HG02623 (cell line): ENCODE data around the gene CAPN8.
A peak's percentile ranks its signal among the peaks of the same experiment; 100 is the strongest.

Source experiments
- ATAC-seq: cut with Tn5 transposase; IDR thresholded peaks from one replicate; pipeline ENCODE4 v1.9.1; 2021; ENCODE audit warnings: moderate library complexity; ENCODE audit not compliant: unreplicated experiment

The CAPN8 gene

DNA sequence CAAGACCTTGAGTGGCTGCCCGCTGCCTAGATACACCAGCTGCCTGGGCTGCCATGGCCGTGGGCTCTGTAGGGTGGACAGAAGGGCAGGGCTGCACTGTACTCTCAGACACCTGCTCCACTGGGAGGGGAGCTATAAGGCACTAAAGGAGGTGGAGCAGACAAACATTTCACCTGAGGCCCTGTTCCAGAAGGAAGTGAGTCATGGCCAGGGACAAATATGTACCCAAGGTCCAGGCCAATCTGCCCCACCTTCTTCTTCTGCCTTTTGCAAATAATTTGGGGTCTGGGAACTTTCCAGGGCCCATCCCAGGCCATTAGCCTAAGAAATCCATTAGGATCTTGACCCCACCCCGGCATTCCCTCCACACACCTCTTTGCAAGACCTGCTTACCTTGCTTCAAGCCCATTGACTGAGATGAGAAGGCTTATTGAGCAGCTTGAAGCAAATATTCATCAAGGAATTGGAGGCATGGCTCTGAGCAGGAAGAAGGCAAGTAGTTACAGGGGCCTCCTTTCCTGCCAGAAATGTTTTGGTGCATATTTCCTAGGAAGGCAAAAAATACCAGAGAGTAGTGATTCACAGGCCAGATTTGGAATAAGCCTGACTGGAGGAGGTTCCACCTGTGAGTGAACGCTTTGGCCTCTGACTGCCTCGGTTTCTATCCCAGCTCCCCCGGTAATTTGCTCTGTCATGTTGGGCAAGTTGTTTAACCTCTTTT, at the start of gene CAPN8:
Gene CAPN8, minus strand, starts transcription at position 110 of the 721 bp plus-strand sequence. Its CDS starts 55 bp downstream, at position 55.
- no peak for ATAC-seq

DNA sequence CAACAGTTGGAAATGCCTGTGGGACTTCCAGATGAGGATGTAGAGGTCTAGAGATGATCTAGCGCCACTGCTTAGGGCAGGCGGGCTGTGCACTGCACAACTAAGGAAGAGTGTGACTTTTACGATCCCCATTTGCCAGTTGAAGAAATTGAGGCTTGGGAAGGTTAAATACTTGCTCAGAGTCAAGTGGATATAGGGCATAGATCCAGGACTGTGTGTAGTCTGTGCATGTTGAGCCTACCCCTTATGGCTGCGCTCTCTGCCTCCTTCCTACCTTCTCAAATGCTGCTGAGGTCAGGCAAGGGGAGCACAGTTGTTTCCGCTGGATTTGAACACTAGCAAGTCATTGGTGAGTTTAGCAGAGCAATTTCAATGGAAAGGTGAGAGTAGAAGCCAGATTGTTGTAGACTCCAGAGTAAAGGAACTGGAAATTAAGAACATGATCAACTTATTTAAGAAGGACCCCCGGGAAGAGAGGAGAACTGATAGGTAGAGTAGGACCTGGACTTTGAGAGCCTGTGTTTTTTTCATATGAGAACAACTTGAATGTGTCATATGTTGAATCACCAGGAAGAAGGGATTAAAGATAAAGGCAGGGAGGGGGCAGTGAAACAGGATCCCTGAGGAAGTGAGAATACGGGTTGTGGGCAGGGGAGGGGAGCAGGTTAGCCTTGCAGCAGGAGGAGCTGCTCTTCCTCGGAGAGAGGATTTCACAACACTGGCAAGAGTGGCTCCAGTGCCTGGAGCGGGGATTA, 49.5 kb upstream of the CAPN8 start:
- no peak for ATAC-seq

DNA sequence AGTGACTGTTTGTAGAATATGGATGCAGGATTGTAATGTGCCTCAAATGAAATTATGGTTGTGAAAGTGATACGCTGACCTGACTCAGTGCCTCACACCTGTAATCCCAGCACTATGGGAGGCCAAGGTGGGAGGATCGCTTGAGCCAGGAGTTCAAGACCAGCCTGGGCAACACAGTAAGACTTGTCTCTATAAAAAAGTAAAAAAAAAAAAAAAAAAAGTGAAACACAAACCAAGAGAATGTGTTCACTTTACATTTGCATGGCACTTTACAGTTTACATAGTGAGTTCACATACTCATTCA, 48.9 kb upstream of the CAPN8 start:
- ATAC-seq, result no peak

DNA sequence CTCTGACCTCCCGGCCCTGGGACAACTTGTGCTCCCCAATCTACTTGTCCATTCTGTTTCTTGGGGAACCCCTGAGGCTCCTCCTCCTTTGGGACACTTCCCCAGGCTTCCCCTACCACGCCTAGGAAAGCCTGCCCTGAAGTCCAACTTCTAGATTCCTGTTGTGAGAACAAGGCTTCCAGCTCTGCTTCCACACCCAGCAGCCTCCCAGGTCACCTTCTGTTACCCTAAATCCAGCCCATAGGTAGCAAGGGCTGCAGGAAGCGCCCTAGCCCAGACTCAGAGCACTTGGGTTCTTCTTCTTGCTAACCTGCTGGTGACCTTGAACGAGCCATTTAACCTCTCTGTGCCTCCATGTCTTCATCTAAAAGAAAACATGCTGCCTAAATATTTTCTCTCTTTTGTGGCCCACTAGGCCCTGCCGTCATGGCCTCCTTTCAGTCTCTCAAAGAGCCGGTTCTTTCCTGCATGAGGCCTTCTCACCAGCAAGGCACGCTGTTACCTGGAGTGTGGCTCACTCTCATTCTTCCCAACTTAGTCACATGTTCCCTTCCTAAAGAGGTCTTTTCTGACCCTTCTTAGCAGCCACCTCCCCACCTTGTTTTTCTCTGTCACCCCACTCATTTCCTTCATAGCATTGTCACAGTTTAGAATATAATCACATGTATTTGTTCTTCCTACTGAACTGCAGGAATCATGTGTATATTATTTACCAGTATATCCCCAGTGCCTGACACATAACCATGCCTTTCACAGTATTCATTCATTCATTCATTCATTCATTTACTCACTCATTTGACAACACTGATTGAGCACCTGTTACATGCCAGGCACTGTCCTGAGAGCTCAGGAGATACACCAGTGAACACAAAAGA, 48.3 kb upstream of the CAPN8 start:
- ATAC-seq, result no peak

DNA sequence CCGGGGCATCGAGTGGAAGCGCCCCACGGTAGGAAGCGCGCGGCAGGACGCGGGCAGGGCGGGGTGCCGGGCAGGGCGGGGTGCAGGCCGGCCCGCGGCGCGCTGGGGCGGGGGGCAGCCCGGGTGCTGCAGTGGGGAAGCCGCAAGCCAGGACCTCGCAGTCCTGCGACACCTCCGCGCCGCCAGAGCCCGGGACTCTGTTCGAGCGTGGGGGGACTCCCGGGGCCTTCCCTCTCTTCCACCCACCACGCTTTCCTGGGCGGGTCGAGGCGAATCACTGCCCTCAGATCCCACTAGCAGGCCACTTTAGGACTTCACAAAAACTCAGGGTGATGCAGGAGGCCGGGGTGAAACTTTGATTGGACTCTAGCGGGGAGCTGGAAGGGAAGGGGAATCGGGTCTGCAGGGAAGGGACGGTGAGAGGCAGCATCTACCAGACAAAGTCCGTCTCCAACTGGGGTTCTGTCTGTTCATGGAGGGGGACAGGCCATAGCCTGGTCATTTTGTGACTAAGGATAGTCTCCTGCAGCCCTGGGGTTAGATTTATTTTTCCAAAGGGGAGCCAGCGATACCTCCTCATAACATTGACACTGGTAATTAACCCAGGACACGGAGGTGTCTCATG, 47.5 kb upstream of the CAPN8 start:
- peak; percentile 18 for ATAC-seq

- ATAC-seq, result peak; percentile 58
These were observed 46.8 kb upstream of the CAPN8 start, which contains the start of gene CAPN2 for GRCh38 chr1:223712194-223712849. TSS of gene CAPN2 (plus strand) at chr1:223712539. CDS start at chr1:223712641, 102 bp downstream.

- ATAC-seq, result no peak
These were observed 46.3 kb upstream of the CAPN8 start for GRCh38 chr1:223711747-223712193.

DNA sequence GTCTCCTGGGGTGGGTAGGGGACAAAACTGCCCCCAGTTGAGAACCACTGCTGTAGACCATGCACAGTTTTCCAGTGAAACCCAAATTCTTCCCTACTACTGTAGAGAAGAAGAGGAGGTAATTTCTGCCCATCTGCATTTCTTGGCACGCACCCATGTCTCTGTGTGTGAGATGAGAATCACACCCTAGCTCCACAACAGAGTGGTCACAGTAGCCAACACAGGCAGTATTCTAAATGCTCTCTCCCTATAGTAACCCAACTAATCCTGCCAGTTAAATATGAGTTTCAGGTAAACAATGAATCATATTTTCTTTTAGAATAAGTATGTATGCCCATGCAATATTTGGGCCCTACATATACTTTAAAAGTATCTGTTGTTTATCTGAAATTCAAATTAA, 45.7 kb upstream of the CAPN8 start:
- no peak for ATAC-seq

GRCh38 chr1:223710179-223711133, 45.0 kb upstream of the CAPN8 start:
- ATAC-seq, result no peak

DNA sequence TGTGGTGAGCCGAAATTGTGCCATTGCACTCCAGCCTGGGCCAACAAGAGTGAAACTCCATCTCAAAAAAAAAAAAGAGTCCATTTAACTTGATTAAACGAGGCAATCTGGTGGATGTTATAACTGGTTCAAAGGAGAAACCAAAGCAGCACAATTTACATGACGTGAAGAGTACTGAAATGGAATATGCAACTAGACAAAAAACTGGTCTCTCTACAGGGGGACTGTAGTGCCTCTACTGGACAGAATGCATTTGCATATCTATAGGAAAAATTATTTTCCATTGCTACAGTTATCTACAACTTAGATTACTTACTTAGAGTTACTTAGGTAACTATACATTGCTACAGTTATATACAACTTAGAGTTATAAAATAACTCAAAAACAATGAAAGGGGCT, 44.1 kb upstream of the CAPN8 start:
- no peak for ATAC-seq

DNA sequence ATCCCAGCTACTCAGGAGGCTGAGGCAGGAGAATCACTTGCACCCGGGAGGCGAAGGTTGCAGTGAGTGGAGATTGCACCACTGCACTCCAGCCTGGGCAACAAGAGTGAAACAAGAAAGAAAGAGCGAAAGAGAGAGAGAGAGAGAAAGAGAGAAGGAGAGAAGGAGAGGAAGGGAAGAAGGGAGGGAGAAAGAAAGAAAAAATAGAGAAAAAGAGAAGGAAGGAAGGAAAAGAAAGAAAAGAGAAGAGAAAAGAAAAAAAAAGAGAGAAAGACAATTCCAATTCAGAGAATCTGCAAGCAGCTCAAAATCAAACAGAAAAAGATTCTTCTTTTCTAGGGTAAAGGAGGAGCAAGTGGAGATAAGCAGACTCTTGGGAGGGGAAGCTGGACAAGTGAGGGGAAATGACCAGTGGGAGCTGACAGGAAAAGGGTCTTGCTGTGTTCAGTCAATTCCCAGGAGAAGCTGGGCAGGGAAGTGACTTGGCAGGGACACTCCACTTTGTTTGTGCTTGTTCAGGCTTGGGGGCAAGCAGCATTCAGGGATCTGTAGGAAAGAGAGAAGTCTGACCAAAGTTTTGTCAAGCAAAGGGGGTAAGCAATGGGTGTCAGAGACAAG, 43.3 kb upstream of the CAPN8 start:
- ATAC-seq, result no peak

DNA sequence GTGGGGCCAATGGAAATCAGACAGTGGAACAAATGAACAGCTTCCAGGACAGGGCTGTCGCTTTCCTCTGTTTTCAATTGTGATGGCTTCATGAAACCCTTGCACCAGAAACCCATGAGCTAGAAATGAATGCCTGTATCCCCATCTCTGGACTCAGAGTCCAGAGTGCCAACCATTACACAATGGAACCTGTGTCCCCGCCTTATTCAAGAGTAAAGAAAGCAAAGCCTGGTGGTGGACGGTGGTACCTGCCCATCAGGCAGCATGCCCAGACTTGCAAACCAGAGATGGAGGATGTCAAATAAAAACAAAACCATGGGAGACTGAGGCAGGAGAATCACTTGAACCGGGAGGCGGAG, 42.5 kb upstream of the CAPN8 start:
- ATAC-seq, result no peak

GRCh38 chr1:223707256-223708000, 41.9 kb upstream of the CAPN8 start:
- no peak for ATAC-seq

DNA sequence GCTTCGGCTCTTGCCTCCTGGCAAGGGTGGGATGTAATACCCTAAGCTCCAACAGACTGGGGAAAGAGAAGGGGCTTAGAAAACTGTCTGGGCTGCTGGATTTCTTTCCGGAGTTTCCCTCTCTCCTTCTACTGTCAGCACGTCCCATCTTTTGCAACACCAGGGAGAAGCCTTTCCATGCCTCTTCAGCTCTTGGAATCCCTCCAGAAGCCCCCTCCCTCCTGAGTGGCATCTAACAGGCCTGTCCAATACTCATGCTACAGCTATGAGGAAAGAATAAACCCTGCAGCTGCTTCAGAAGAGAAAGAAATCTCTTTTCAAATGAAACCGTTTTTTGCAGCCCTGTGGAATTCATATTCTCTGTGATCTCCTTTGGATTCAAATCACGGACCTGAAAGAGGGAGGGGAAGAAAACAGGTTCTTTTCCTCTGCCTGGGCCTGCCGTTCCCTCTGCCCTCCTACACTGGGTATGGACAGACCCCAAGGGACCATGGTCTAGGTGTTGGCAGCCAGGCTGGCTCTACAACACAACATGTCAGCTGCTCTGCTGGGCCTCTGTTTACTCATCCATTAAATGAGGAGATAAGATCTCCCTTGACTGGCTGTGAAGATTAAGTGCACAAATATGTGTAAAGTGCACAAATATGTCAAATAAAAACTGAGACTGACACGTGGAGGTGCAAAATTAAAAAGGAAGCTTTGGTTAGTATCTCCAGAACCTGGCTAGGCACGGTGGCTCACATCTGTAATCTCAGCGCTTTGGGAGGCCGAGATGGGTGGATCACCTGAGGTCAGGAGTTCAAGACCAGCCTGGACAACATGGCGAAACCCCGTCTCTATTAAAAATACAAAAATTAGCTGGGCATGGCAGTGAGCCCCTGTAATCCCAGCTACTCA, 40.8 kb upstream of the CAPN8 start:
- ATAC-seq, result no peak

DNA sequence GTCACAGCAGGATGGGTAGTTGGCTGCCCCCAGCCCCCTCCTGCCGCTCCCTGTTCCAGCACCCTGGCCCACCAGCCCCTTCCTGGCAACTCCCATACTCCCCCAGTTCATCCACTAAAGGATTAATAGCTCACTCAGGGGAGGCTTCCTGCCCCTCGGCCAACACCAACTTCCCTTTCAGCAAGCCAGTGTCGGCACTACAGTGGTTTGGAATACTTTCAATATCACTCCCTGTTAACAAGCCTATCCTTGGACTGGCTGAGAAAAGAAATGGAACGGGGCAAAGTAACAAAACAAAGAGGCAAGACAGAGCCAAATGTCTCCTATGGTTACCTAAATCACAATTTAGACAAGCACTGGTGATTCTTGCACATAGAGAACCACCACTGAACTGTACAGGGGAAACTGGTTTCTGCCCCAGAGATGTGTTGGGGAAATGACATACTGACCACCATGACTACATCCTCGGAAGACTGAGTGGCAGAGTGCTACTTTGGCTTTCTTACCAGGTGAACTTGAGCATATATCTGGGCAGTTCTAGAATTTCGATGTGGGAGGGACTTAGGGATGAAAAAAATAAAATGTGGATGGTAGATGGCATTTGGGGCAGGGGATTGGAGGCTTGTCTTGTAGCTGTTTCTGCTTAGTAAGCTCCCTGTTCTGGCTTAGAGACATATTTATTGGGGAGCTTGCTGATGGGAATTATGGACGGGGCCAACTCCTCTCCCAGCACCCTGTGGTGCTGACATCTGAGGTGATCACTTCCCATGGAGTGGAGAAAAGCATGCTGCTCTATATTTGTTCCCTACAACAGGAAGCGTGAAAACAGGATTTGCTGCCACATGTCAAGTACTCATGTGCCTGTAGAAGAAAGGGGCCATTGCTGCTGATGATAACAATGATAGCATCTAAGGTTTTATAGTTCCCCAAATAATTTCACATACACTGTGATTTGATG, 39.7 kb upstream of the CAPN8 start:
- ATAC-seq, result no peak

DNA sequence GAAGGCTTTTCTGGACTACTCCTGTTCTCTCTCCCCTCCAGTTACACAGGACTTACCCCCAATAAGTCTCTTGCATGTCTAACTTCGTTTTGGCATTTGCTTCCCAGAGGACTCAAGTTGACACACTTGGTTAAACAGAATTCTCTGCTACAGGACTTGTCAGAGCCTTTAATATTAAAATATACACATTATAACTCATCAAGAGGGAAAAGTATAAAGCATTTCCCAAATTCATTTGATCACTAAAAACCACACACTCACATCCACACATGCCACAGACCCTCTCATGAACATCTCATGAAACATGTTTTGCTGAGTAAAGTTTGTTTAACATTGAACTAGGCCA, 38.1 kb upstream of the CAPN8 start:
- no peak for ATAC-seq
